HEK293T (cell line): ENCODE results near the gene PRR15L.

Source experiments
- CTCF ChIA-PET: fragments of 350-600 bp; formaldehyde crosslinking; extraction: SDS; loops from one replicate; lab custom pipeline; 2021; ENCODE audit warnings: antibody characterized with exemption, inconsistent platforms; lab: Yijun Ruan, JAX
- POLR2A ChIA-PET: fragments of 350-600 bp; formaldehyde crosslinking; extraction: SDS; loops from one replicate; lab custom pipeline; 2020; ENCODE audit warnings: antibody characterized with exemption, inconsistent platforms; lab: Yijun Ruan, JAX
- DNase-seq: peaks from one replicate; pipeline ENCODE4 v3.0.0; 2012; ENCODE audit warnings: mixed read lengths; ENCODE audit errors: extremely low spot score
- ARNT ChIP-seq: fragments of 450-650 bp; IDR thresholded peaks from 2 replicates; pipeline ENCODE4 v1.6.1; 2017; ENCODE audit warnings: mild to moderate bottlenecking
- BHLHE40 ChIP-seq: fragments of 450-650 bp; IDR thresholded peaks from 2 replicates; pipeline ENCODE4 v1.6.1; 2016; ENCODE audit warnings: mild to moderate bottlenecking, moderate library complexity, borderline replicate concordance
- CTBP1 ChIP-seq: fragments of 450-650 bp; IDR thresholded peaks from 2 replicates; pipeline ENCODE4 v1.6.1; 2016; ENCODE audit warnings: borderline replicate concordance
- ELF4 ChIP-seq: fragments of 450-650 bp; IDR thresholded peaks from 2 replicates; pipeline ENCODE4 v1.6.1; 2017; ENCODE audit warnings: antibody characterized with exemption
- FOXA1 ChIP-seq: fragments of 450-650 bp; IDR thresholded peaks from 2 replicates; pipeline ENCODE4 v1.6.1; 2016; ENCODE audit warnings: mild to moderate bottlenecking
- FOXK2 ChIP-seq: fragments of 450-650 bp; IDR thresholded peaks from 2 replicates; pipeline ENCODE4 v1.6.1; 2016; ENCODE audit warnings: mild to moderate bottlenecking
- FOXM1 ChIP-seq: fragments of 450-650 bp; IDR thresholded peaks from 2 replicates; pipeline ENCODE4 v1.6.1; 2017; ENCODE audit warnings: mild to moderate bottlenecking, borderline replicate concordance
- HDGF ChIP-seq: fragments of 450-650 bp; IDR thresholded peaks from 2 replicates; pipeline ENCODE4 v1.6.1; 2017; ENCODE audit warnings: antibody characterized with exemption, borderline replicate concordance
- L3MBTL2 ChIP-seq: fragments of 450-650 bp; conservative IDR thresholded peaks from 2 replicates; pipeline ENCODE4 v1.6.1; 2016; ENCODE audit warnings: mild to moderate bottlenecking
- LEF1 ChIP-seq: fragments of 450-650 bp; IDR thresholded peaks from 2 replicates; pipeline ENCODE4 v1.6.1; 2017; ENCODE audit warnings: mild to moderate bottlenecking, borderline replicate concordance
- NFRKB ChIP-seq: fragments of 450-650 bp; IDR thresholded peaks from 2 replicates; pipeline ENCODE4 v1.6.1; 2016; ENCODE audit warnings: mild to moderate bottlenecking, moderate library complexity
- PKNOX1 ChIP-seq: fragments of 450-650 bp; IDR thresholded peaks from 2 replicates; pipeline ENCODE4 v1.6.1; 2016
- SP1 ChIP-seq: fragments of 450-650 bp; IDR thresholded peaks from 2 replicates; pipeline ENCODE4 v1.6.1; 2017
- SUZ12 ChIP-seq: fragments of 450-650 bp; IDR thresholded peaks from 2 replicates; pipeline ENCODE4 v1.6.1; 2016; ENCODE audit warnings: mild to moderate bottlenecking
- TARDBP ChIP-seq: fragments of 450-650 bp; IDR thresholded peaks from 2 replicates; pipeline ENCODE4 v1.6.1; 2016
- ZNF384 ChIP-seq: fragments of 450-650 bp; IDR thresholded peaks from 2 replicates; pipeline ENCODE4 v1.6.1; 2016

PRR15L gene

DNA sequence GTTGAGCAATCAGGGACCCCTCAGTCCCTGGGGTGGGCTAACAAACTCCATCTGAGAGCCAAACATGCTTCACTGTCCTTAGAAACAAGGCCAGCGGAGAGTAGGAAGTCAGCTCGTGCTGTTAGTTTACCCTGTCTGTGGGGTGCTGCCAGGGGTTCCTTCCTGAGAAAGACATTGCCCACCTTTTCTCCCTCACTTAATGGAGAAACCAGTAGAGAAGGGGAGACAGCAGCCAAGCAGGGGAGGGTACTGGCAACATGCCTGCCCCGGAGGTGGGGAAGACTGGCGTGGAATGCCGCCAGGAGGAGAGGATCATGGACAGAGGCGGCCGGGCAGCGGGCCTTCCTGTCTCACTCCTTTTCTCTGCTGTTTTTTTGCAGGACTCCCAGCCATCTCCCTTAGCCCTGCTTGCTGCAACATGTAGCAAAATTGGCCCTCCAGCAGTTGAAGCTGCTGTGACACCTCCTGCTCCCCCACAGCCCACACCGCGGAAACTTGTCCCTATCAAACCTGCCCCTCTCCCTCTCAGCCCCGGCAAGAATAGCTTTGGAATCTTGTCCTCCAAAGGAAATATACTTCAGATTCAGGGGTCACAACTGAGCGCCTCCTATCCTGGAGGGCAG lies 41.8 kb downstream of the PRR15L start:
- POLR2A ChIA-PET: interaction anchor here (0.6 kb wide), 1 partner anchor 20 kb away, joined by 3 read pairs; the partner anchor contains the start of gene SP2
- no peak for DNase-seq
- CTCF ChIA-PET: no interaction called here
- TF ChIP-seq TARDBP (no peak), LEF1 (no peak), L3MBTL2 (no peak), FOXK2 (no peak), HDGF (no peak), ARNT (no peak), BHLHE40 (no peak)

DNA sequence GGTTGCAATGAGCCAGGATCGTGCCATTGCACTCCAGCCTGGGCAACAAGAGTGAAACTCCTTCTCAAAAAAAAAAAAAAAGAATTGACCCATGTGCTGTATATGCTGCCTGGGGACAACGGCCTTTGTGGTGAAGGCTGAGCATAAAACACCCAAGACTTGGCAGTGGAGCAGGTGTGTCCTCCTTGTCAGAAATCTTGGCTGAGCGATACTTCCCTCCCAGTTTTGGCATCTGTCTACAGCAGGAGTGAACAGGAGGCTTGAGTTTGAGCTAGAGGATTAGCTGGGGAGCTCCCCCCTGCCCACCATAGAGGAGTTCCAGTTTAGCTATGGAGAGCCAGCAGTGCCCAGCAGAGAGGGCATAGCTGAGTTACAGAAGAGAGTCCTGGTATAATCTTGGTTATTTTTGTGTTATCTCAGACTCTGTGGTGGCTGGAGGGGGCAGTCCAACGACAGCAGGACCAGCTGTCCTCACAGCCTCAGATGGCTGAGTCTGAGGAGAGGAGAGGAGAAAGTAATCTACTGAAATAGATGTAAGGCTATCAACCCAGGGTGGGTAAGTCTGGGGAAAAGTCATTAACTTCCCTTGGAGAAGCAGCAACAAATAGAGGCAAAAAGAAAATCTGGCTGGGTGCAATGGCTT lies 43.3 kb downstream of the PRR15L start:
- no peak for TF ChIP-seq ARNT
- TF ChIP-seq FOXA1: no peak
- TF ChIP-seq HDGF: no peak
- TF ChIP-seq FOXM1: no peak
- no peak for TF ChIP-seq LEF1
- TF ChIP-seq ELF4: no peak
- TF ChIP-seq SUZ12: no peak
- TF ChIP-seq SP1: no peak
- no peak for TF ChIP-seq PKNOX1
- ChIA-PET POLR2A (interaction anchor here (0.7 to 1.2 kb wide), 2 partner anchors 19 to 27 kb away, joined by 3 to 5 read pairs; partner anchors contain the start of genes PNPO and SP2), CTCF (no interaction called here)
- no peak for DNase-seq

DNA sequence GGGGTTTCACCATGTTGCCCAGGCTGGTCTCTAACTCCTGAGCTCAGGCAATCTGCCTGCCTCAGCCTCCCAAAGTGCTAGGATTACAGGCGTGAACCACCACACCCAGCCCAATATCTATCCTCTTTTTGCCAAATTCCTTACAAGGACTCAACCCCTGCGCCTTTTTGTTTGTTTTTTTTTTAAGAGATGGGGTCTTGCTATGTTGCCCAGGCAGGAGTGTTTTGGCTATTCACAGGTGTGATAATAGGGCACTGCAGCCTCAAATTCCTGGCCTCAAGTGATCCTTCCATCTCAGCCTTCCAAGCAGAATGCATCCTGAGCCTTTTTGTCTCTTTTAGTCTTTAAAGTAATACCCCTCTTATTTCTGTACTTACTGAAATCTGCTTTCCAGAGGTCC lies 44.6 kb downstream of the PRR15L start:
- TF ChIP-seq CTBP1: no peak
- no peak for TF ChIP-seq ARNT
- no peak for TF ChIP-seq PKNOX1
- TF ChIP-seq HDGF: no peak
- TF ChIP-seq ELF4: no peak
- no peak for TF ChIP-seq SUZ12
- no peak for TF ChIP-seq SP1
- TF ChIP-seq TARDBP: no peak
- TF ChIP-seq FOXM1: no peak
- no peak for TF ChIP-seq BHLHE40
- no peak for TF ChIP-seq LEF1
- TF ChIP-seq FOXK2: no peak
- TF ChIP-seq ZNF384: no peak
- TF ChIP-seq L3MBTL2: no peak
- no peak for TF ChIP-seq FOXA1
- no peak for TF ChIP-seq NFRKB
- DNase-seq: no peak
- ChIA-PET CTCF (no interaction called here), POLR2A (interaction anchor here (1.4 kb wide), 1 partner anchor 28 kb away, joined by 3 read pairs; the partner anchor contains the start of gene PNPO)

- TF ChIP-seq SP1: no peak
- TF ChIP-seq PKNOX1: no peak
- no peak for TF ChIP-seq BHLHE40
- TF ChIP-seq CTBP1: no peak
- DNase-seq: no peak
- POLR2A ChIA-PET: interaction anchor here (0.7 to 1.0 kb wide), 2 partner anchors 11 to 12 kb away, joined by 3 to 6 read pairs; partner anchors contain the start of gene SP2
- CTCF ChIA-PET: interaction anchor here (0.6 kb wide), 1 partner anchor 45 kb away, joined by 3 read pairs; no protein-coding TSS in a partner anchor
These were observed 49.6 kb downstream of the PRR15L start for GRCh38 chr17:47907932-47908562.

DNA sequence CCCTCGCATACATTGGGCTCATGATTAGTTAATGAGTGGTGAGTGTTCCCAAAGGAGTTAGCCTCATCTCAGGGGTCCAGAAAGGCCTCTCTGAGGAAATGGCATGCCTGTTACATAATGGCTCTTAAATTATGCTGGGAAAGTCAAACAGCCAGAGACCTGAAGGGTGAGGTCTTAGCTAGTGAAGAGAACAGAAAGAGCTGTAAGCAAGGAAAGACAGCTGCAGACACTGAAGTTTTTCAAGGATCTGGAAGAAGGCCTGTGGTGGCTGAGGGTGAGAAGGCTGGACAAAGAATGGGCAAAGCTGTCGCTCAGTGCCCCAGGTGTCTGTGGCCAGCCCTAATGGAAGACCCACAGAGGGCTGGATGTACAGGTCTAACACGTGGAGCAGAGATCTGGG lies 51.2 kb downstream of the PRR15L start:
- no peak for DNase-seq
- no peak for TF ChIP-seq ELF4
- TF ChIP-seq L3MBTL2: no peak
- no peak for TF ChIP-seq FOXA1
- TF ChIP-seq PKNOX1: no peak
- TF ChIP-seq SP1: no peak
- POLR2A ChIA-PET: interaction anchor here (2.2 kb wide), 1 partner anchor 11 kb away, joined by 13 read pairs; the partner anchor contains the start of gene SP2
- CTCF ChIA-PET: no interaction called here
